ENCODE data around the gene OR5AU1.
"Not testable (repeated sequence)": the region's sequence is repeated elsewhere in the genome, so short reads cannot be mapped to it uniquely, and the experiment has no call there.

Gene OR5AU1

DNA sequence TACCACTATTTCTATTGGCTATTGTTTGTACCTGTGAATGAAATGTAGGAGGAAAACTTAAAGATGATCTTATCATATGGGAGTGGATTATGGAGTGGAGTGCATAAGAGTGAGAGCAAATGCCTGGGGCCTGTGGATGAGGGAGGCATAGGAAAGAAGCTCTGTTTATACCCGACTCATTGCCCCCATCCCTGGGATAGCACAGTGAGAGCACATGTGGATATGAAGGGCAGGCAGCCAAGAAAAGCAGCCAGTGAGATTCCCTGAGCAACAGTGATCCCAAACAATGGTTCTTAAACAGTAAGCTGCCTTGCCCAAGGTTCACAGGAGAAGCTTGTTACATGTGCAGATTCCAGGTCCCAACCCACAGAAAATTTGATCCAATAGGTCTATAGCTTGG lies 2.3 kb upstream of the OR5AU1 start:
- peaks cover 23% of the 10 kb centered on the region for H3K27me3 Mint-ChIP-seq (ENCODE audit: low read depth)
- DNase-seq (ENCODE audit: low spot score); H3K27ac Mint-ChIP-seq; H3K36me3 Mint-ChIP-seq (ENCODE audit: low read depth); H3K9me3 Mint-ChIP-seq; H3K4me3 Mint-ChIP-seq; H3K4me1 Mint-ChIP-seq (ENCODE audit: low read depth): not testable (repeated sequence)

DNA sequence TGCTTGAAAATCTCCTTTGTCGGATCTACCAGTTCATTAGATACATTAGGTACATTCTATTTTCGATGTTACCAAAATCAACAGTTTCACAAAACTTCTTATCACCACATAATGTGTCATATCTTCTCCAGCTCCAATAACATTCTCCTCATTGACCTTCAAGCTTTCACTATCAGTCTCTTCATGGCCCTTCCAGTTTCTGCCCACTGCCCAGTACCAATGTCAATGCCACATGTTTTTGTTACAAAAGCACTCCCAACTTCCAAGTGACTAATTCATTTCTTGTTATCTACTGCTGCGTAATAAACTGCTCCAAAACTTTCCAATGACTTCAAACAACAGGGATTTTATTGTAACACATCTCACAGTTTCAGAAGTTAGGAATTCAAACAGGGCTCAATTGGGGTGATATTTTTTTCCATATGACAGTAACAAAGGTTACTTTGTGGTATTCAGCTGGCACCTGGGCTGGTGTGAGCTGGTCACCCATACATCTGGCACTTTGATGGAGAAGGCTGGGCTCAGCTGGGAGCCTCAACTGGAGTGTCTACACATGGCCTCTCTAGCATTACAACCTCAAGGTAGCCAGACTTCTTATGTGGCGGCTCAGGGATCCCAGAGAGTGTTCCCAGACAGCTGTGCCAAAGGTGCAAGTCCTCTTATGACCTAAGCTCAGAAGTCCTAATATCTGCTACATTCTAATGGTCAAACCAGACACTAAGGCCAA lies 6.1 kb downstream of the OR5AU1 start:
- no peak overlapping the region for H3K27ac Mint-ChIP-seq
- no peaks in the 10 kb centered on the region for H3K4me1 Mint-ChIP-seq (ENCODE audit: low read depth)
- H3K4me3 Mint-ChIP-seq = no peak overlapping the region
- no peaks in the 10 kb centered on the region for H3K36me3 Mint-ChIP-seq (ENCODE audit: low read depth)
- peaks cover 19% of the 10 kb centered on the region for H3K27me3 Mint-ChIP-seq (ENCODE audit: low read depth)
- no peak for DNase-seq (ENCODE audit: low spot score)
- H3K9me3 Mint-ChIP-seq = peaks cover 13% of the 10 kb centered on the region

DNA sequence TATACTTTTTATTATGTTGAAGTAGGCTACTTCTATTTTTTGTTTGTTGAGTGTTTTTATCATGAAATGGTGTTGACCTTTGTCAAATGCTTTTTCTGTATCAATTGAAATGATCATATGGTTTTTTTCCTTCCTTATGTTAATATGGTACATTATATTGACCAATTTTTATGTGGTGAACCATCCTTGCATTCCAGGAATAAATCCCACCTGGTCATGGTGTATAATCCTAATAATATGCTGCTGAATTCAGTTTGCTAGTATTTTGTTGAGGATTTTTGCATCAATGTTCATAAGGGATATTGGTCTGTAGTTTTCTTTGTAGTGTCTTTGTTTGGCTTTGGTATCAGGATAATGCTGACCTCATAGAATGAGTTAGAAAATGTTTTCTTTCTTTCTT lies 10.4 kb downstream of the OR5AU1 start:
- Mint-ChIP-seq H3K27me3 (ENCODE audit: low read depth) (peaks cover 12% of the 10 kb centered on the region), H3K4me1 (ENCODE audit: low read depth) (no peaks in the 10 kb centered on the region), H3K27ac (no peak overlapping the region), H3K9me3 (peaks cover 15% of the 10 kb centered on the region), H3K36me3 (ENCODE audit: low read depth) (no peaks in the 10 kb centered on the region), H3K4me3 (no peak overlapping the region)
- DNase-seq (ENCODE audit: low spot score) = no peak

DNA sequence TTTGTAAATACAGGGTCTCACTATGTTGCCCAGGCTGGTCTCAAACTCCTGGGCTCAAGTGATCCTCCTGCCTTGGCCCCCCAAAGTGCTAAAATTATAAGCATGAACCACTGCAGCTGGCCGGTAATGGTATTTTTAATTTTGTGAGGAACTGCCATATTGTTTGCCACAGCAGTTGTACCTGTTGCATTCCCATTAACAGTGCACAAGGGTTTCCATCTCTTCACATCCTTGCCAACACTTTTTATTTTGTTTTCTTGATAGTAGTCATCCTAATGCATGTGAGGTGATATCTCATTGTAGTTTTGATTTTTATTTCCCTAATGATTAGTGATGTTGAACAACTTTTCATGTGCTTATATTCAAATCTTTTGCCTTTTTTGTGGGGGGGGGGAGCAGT lies 13.5 kb downstream of the OR5AU1 start:
- H3K4me3 Mint-ChIP-seq = no peak overlapping the region

DNA sequence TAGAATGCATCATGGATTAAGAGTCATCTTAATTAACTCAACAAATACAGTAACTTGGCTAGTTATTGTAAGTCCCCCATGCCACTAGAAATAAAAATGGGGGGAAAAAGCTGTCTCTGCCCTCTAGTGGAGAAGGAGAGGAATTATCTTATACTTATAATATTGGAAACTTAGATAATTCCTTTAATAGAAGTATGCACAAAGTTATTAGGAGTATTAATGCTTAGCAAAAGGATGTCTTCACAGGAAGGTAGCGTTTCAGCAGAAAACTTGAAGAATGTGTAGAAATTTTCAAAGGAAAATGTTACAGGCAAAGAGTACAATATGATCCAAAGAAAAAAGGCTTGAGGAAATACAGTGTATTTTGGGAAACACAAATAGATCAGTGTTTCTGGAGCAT lies 19.8 kb downstream of the OR5AU1 start:
- DNase-seq (ENCODE audit: low spot score) = no peak
- H3K27me3 Mint-ChIP-seq (ENCODE audit: low read depth) = peaks cover 5% of the 10 kb centered on the region
- no peak overlapping the region for H3K27ac Mint-ChIP-seq
- no peak overlapping the region for H3K4me3 Mint-ChIP-seq
- no peaks in the 10 kb centered on the region for H3K4me1 Mint-ChIP-seq (ENCODE audit: low read depth)
- no peaks in the 10 kb centered on the region for H3K36me3 Mint-ChIP-seq (ENCODE audit: low read depth)
- no peaks in the 10 kb centered on the region for H3K9me3 Mint-ChIP-seq

More for the DNA sequence above, 13.5 kb downstream of the OR5AU1 start:
- no peak for DNase-seq (ENCODE audit: low spot score)
- Mint-ChIP-seq H3K9me3 (peaks cover 15% of the 10 kb centered on the region), H3K27ac (no peak overlapping the region), H3K27me3 (ENCODE audit: low read depth) (no peaks in the 10 kb centered on the region), H3K36me3 (ENCODE audit: low read depth) (no peaks in the 10 kb centered on the region), H3K4me1 (ENCODE audit: low read depth) (no peaks in the 10 kb centered on the region)

DNA sequence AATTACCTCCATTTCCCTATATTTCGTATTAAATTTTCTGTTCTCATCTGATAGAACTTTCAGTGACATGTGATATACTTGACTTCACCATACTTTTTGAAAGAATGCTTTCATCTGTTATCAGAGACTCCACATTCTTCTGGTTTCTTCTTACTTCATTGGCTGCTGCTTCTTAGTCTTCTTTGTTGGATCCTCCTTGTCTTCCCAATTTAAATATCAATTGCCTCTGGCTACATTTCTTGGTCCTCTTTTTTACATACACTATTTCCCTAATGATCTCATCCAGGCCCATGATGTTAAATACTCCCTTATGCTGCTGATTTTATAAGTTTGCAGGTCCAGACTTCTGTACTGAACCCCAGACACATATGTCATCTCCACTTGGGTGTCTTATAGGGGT lies 22.0 kb downstream of the OR5AU1 start:
- DNase-seq (ENCODE audit: low spot score) = no peak
- Mint-ChIP-seq H3K4me1 (ENCODE audit: low read depth) (no peaks in the 10 kb centered on the region), H3K27me3 (ENCODE audit: low read depth) (peaks cover 5% of the 10 kb centered on the region), H3K4me3 (no peak overlapping the region), H3K27ac (no peak overlapping the region), H3K9me3 (no peaks in the 10 kb centered on the region), H3K36me3 (ENCODE audit: low read depth) (no peaks in the 10 kb centered on the region)

DNA sequence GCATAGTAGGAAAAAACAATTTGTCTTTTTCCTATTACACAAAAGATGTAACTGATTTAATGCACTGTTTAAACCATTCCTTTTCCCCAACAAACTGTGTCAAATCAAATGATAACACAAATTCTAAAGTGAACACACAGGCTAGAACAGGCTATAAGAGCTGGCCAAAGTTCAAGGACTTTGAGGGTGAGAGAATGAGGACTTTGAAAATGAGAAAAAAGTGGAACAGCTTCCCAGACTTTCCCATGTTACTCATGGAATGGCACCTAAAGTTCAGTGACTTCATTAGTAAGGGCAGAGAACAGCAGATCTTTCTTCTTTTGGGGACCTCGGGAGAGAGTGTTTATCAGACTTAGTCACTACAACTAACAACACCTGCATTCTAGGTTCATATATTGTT lies 32.4 kb downstream of the OR5AU1 start:
- Mint-ChIP-seq H3K4me1 (ENCODE audit: low read depth) (peaks cover 4% of the 10 kb centered on the region), H3K27me3 (ENCODE audit: low read depth) (peaks cover 20% of the 10 kb centered on the region), H3K9me3 (peaks cover 5% of the 10 kb centered on the region), H3K27ac (no peak overlapping the region), H3K4me3 (no peak overlapping the region), H3K36me3 (ENCODE audit: low read depth) (no peaks in the 10 kb centered on the region)
- DNase-seq (ENCODE audit: low spot score) = no peak

DNA sequence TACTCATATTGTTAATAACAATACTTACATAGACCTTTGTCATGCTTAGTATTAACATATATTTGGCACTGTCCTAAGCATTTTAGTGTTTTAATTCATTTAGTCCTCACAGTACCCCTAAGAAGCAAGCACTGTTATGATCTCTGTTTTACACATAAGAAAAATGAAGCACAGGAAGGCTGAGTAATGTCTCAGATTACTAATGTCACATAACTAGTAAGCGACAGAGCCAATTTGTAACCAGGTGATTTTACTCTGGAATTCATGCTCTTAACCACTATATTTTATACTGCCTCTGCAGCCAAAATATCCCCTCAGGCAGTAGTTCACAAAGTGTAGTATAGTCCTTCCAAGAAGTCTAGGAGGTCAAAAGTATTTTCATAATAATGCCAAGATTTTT lies 34.7 kb downstream of the OR5AU1 start:
- Mint-ChIP-seq H3K9me3 (peaks cover 5% of the 10 kb centered on the region), H3K27me3 (ENCODE audit: low read depth) (peaks cover 10% of the 10 kb centered on the region), H3K4me1 (ENCODE audit: low read depth) (peaks cover 4% of the 10 kb centered on the region), H3K36me3 (ENCODE audit: low read depth) (no peaks in the 10 kb centered on the region), H3K27ac (no peak overlapping the region), H3K4me3 (no peak overlapping the region)
- DNase-seq (ENCODE audit: low spot score) = no peak

DNA sequence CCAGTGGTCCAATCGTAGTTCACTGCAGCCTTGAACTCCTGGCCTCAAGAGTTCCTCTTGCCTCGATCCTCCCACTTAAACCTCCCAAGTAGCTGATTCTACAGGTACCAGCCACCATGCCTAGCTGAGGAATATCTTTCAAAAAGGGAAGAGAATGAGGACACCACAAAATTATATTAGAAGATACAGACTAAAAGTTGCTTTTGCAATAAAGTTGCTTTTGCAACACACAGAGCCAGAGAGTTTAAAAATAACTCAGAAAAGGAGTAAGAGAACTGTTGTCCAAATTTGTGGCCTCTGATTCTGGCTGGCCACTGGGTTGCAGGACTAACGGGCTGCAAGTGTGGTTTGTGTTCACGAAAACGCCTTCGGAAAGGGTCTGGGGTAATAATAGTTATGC lies 35.2 kb downstream of the OR5AU1 start:
- no peak for DNase-seq (ENCODE audit: low spot score)
- H3K4me1 Mint-ChIP-seq (ENCODE audit: low read depth) = peaks cover 4% of the 10 kb centered on the region
- peaks cover 8% of the 10 kb centered on the region for H3K27me3 Mint-ChIP-seq (ENCODE audit: low read depth)
- no peak overlapping the region for H3K4me3 Mint-ChIP-seq
- peaks cover 5% of the 10 kb centered on the region for H3K9me3 Mint-ChIP-seq
- no peaks in the 10 kb centered on the region for H3K36me3 Mint-ChIP-seq (ENCODE audit: low read depth)
- H3K27ac Mint-ChIP-seq = no peak overlapping the region

DNA sequence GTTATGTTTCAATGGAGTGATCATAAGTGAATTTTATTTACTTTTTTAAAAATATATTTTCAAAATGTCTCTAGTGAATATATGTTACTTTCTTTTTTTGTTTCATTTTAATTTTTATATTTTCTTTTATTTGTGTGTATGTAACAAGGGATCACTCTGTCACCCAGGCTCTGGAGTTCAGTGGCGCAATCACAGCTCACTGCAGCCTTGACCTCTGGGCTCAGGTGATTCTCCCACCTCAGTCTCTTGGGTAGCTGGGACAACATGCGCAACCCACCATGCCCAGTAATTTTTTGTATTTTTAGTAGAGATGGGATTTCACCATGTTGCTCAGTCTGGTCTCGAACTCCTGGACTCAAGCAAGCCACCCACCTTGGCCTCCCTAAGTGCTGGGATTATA lies 36.9 kb downstream of the OR5AU1 start:
- DNase-seq (ENCODE audit: low spot score) = no peak
- Mint-ChIP-seq H3K4me3 (no peak overlapping the region), H3K9me3 (no peaks in the 10 kb centered on the region), H3K36me3 (ENCODE audit: low read depth) (no peaks in the 10 kb centered on the region), H3K4me1 (ENCODE audit: low read depth) (peaks cover 4% of the 10 kb centered on the region), H3K27me3 (ENCODE audit: low read depth) (peaks cover 4% of the 10 kb centered on the region), H3K27ac (no peak overlapping the region)

DNA sequence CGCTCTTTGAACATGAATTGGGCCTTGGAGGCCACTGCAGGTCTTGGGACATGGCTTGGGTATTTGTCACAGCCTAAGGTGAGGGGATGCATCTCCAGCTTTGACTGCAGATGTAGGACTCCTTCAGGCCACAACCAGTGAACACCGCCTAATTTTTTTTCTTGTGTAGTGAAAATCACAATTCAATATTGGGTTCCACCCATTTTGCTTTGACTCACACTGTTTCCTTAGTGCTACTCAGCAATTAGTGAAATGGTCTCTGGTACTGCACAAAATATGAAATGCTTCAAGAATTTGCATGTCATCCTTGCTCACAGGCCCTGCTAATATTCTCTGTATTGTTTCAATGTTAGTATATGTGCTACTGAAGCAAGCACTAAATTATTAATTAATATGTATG lies 42.5 kb downstream of the OR5AU1 start:
- no peak overlapping the region for H3K4me3 Mint-ChIP-seq
- no peaks in the 10 kb centered on the region for H3K9me3 Mint-ChIP-seq
- no peak for DNase-seq (ENCODE audit: low spot score)
- H3K27me3 Mint-ChIP-seq (ENCODE audit: low read depth) = no peaks in the 10 kb centered on the region
- H3K27ac Mint-ChIP-seq = no peak overlapping the region
- H3K4me1 Mint-ChIP-seq (ENCODE audit: low read depth) = peaks cover 7% of the 10 kb centered on the region
- no peaks in the 10 kb centered on the region for H3K36me3 Mint-ChIP-seq (ENCODE audit: low read depth)

DNA sequence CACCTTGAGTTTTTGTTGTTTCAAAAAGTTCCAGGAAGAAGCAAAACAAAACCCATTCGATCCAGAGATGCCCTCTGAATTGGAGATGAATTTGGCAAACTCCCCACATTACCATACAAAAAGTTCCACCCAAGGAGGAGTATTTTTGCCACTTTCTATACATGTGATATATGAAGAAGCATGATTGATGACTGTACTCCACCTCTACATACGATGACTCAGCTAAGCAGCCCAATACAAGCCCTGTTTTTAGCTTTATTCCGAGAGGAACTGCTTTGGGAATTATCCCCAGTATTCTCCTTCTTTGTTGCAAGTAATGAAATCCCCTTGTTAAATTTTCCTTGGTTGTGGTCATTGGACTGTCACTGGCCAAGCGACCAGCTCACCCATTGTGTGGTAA lies 43.6 kb downstream of the OR5AU1 start:
- Mint-ChIP-seq H3K9me3 (no peaks in the 10 kb centered on the region), H3K27me3 (ENCODE audit: low read depth) (no peaks in the 10 kb centered on the region), H3K27ac (no peak overlapping the region), H3K4me3 (no peak overlapping the region), H3K4me1 (ENCODE audit: low read depth) (peaks cover 7% of the 10 kb centered on the region), H3K36me3 (ENCODE audit: low read depth) (no peaks in the 10 kb centered on the region)
- no peak for DNase-seq (ENCODE audit: low spot score)

DNA sequence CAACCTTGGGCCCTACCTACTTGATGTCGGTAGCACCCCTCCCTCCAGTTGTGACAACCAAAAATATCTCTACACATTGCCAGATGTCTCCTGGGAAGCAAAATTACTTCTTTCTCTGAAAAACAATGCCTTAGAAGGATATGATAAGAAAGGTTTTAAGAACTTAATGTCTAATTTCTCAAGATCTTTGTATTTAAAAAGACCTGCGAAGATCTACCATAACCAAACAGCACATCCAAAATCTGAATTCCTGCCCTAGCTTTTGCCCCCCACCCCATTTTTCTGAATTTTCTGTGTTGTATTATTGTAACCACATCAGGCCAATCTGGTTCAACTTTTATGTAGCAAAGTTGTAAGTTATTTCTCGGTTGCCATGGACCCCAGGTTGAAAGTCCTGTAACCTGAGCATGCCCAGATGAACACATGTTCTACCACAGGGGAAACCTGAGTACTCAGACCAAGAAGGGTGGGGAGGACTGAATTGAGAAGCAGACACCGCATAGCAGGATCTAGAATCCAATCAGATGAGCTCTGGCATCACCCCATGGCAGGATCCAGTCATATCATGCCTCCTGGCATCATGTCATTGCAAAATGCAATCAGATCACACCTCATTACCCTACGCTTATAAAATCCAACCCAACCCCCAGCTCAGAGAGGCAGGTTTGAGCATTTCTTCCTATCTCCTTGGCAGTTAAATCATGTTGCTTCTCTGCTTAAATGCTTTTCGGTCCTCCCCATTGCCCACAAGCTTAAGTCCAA lies 46.3 kb downstream of the OR5AU1 start:
- H3K4me3 Mint-ChIP-seq = no peak overlapping the region
- H3K27me3 Mint-ChIP-seq (ENCODE audit: low read depth) = no peaks in the 10 kb centered on the region
- H3K4me1 Mint-ChIP-seq (ENCODE audit: low read depth) = peaks cover 15% of the 10 kb centered on the region
- peak; percentile 45 for DNase-seq (ENCODE audit: low spot score)
- no peak overlapping the region for H3K27ac Mint-ChIP-seq
- H3K9me3 Mint-ChIP-seq = no peaks in the 10 kb centered on the region
- no peaks in the 10 kb centered on the region for H3K36me3 Mint-ChIP-seq (ENCODE audit: low read depth)

DNA sequence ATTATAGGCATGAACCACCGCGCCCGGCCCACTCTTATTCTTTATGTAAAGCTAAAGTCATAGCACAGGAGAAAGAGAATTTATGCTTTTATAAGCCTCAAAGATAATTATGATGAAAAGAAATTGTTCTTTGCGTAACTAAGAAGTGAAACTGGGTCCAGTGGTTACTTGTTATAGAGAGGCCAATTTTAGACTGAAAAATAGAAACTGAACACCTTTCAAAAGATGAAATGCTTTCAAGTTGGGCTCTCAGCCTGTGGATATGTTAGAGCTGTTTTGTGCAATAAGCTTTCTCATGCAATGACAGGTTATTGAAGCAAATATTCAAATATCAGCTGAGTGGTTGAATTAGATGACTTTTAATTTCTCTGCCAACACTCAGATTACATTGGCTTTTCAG lies 47.1 kb downstream of the OR5AU1 start:
- no peak overlapping the region for H3K27ac Mint-ChIP-seq
- no peaks in the 10 kb centered on the region for H3K9me3 Mint-ChIP-seq
- DNase-seq (ENCODE audit: low spot score) = no peak
- H3K4me1 Mint-ChIP-seq (ENCODE audit: low read depth) = peaks cover 16% of the 10 kb centered on the region
- H3K27me3 Mint-ChIP-seq (ENCODE audit: low read depth) = no peaks in the 10 kb centered on the region
- H3K36me3 Mint-ChIP-seq (ENCODE audit: low read depth) = no peaks in the 10 kb centered on the region
- H3K4me3 Mint-ChIP-seq = no peak overlapping the region
